ENCODE measurements around the gene SLC7A6. TPM values are rescaled to one million over a fixed set of nuclear protein-coding genes. Genes with fewer than 3 reads are reported as not detected.

SLC7A6 gene
- total and polyA plus RNA-seq, 10 of the 15 experiments (the other 5 are each of a cell fraction or from before 2014, with no cell fraction given), result 8.2 to 60.4 (median 28.6) TPM

- H3K4me3 ChIP-seq, result no peak overlapping the region
- intact Hi-C loops (cut with micrococcal nuclease; ENCODE audit: unreplicated experiment) (no loop called here), in situ Hi-C loops (cut with MboI) (no loop called here)
- DNase-seq (ENCODE audit: low read depth, low spot score), result no peak
- ChIA-PET SMC1A (ENCODE audit: uncharacterized antibody, unreplicated experiment) (interaction anchor here (0.8 to 1.1 kb wide), 2 partner anchors 9 to 15 kb away, joined by 3 read pairs; no protein-coding TSS in a partner anchor), CTCF (no interaction called here), RAD21 (ENCODE audit: unreplicated experiment) (no interaction called here), POLR2A (no interaction called here)
- no peak overlapping the region for H3K9ac ChIP-seq (ENCODE audit: control insufficient read depth, insufficient read depth, low read length)
- no peaks in the 10 kb centered on the region for H3K79me2 ChIP-seq (ENCODE audit: control insufficient read depth, insufficient read depth, low read length)
- H3K4me2 ChIP-seq (ENCODE audit: control insufficient read depth, insufficient read depth), result no peak overlapping the region
- no peak overlapping the region for H2AFZ ChIP-seq (ENCODE audit: control insufficient read depth, low read depth, low read length)
- no peak overlapping the region for H3K27ac ChIP-seq (ENCODE audit: control insufficient read depth, insufficient read depth)
- H3K9me3 ChIP-seq (replicated peaks; ENCODE audit: control insufficient read depth, insufficient read depth, low read length), result no peaks in the 10 kb centered on the region
- TF ChIP-seq CUX1 (IDR thresholded peaks at IDR 0.05; ENCODE audit: insufficient replicate concordance, low read depth, low read length) (no peak), SKIL (IDR thresholded peaks at IDR 0.05; ENCODE audit: low read depth, poor library complexity, severe bottlenecking) (no peak), ZNF217 (IDR thresholded peaks at IDR 0.05) (no peak), MXI1 (IDR thresholded peaks at IDR 0.05; ENCODE audit: low read depth, low read length) (no peak), KDM1A (IDR thresholded peaks at IDR 0.05; ENCODE audit: borderline replicate concordance) (no peak), ZNF622 (IDR thresholded peaks at IDR 0.05) (no peak), RELB (IDR thresholded peaks at IDR 0.05; ENCODE audit: low read depth) (no peak), USF1 (IDR thresholded peaks at IDR 0.05; ENCODE audit: borderline replicate concordance, extremely low read length, insufficient read depth, low read depth, low read length) (no peak), HDGF (IDR thresholded peaks at IDR 0.05) (no peak), ZNF207 (IDR thresholded peaks at IDR 0.05; ENCODE audit: borderline replicate concordance) (no peak), RB1 (IDR thresholded peaks at IDR 0.05; ENCODE audit: borderline replicate concordance) (no peak), IRF3 (IDR thresholded peaks at IDR 0.05) (no peak)
- H3K27me3 ChIP-seq (replicated peaks in 1 of 2; ENCODE audit: control insufficient read depth in 2 of 2, insufficient read depth in 2 of 2, low read length in 1 of 2), result no peaks in the 10 kb centered on the region
- H4K20me1 ChIP-seq (ENCODE audit: control insufficient read depth, insufficient read depth), result no peaks in the 10 kb centered on the region
- FAIRE-seq, result no peak
- peaks cover 7% of the 10 kb centered on the region for H3K4me1 ChIP-seq (ENCODE audit: control insufficient read depth, insufficient read depth, low read length)
- WGBS (ENCODE audit: insufficient coverage, insufficient replicate concordance, low lambda C conversion rate, missing lambda C conversion rate), result 92% methylated on average over 1 of the region's 1 CpG
- ATAC-seq, result no peak
- BruUV-seq (replicated peaks), result no TSS peak
- no peaks in the 10 kb centered on the region for H3K36me3 ChIP-seq (ENCODE audit: control insufficient read depth in 2 of 2, insufficient read depth in 2 of 2, low read length in 1 of 2)
Observed at GRCh38 chr16:68215302-68215701, 49.0 kb upstream of the SLC7A6 start.

Measured in GM12878 (cell line).